Progenitor cell of endocrine pancreas (in vitro differentiated cells): Measurements from ENCODE around the gene BDKRB2. TPM values are rescaled to one million over a fixed set of nuclear protein-coding genes. Genes with fewer than 3 reads are reported as not detected.

ENCODE experiments used
- DNase-seq: peaks from one replicate; pipeline ENCODE4 v3.0.0; 2021; ENCODE audit warnings: low spot score; ENCODE audit not compliant: unreplicated experiment
- H3K27ac Mint-ChIP-seq: 2 replicates; pipeline ENCODE4 v1.8.0; 2021; ENCODE audit warnings: mild to moderate bottlenecking, moderate library complexity, mixed read lengths
- H3K27me3 Mint-ChIP-seq: 2 replicates; pipeline ENCODE4 v1.8.0; 2021; ENCODE audit warnings: mixed read lengths
- H3K36me3 Mint-ChIP-seq: 2 replicates; pipeline ENCODE4 v1.8.0; 2022; ENCODE audit warnings: mixed read lengths; ENCODE audit not compliant: insufficient read depth
- H3K4me1 Mint-ChIP-seq: 2 replicates; pipeline ENCODE4 v1.8.0; 2021; ENCODE audit warnings: low read depth, mixed read lengths
- H3K4me3 Mint-ChIP-seq: 2 replicates; pipeline ENCODE4 v1.8.0; 2021; ENCODE audit warnings: low read depth, mild to moderate bottlenecking, moderate library complexity, mixed read lengths
- H3K9me3 Mint-ChIP-seq: 2 replicates; pipeline ENCODE4 v1.8.0; 2021; ENCODE audit warnings: low read depth, mixed read lengths
- CTCF ChIP-seq: fragments of 200-600 bp; sonication (generic); IDR thresholded peaks from one replicate; pipeline ENCODE4 v1.5.0; 2021; ENCODE audit warnings: antibody characterized with exemption, mild to moderate bottlenecking; ENCODE audit not compliant: unreplicated experiment
- total RNA-seq: library from RNA; stranded (reverse); gene quantifications from 2 replicates; pipeline ENCODE4 v1.2.1, GENCODE V29; 2021

Gene BDKRB2
- total RNA-seq, 1 donor from 2014 or later, result 0.36 TPM

DNA sequence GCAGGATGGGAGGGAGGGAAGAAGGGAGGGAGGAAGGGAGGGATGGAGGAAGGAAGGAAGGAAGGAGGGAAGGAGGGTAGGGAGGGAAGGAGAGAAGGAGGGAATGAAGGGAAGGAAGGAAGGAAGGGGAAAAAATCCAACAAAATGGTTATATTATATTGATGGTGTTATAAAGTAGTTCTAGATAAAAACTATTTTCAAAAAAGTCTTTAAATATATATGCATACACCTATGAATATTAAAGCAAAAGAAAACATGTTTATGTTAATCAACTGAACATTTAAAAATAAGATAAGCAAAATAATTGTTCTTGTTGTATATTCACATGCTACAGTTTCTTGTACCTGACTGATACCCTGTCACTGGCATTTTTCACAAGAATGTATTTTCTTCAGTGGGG, 53.3 kb downstream of the BDKRB2 start:
- Mint-ChIP-seq H3K27me3 (peaks cover 28% of the 10 kb centered on the region), H3K27ac (no peak overlapping the region), H3K4me3 (no peak overlapping the region), H3K4me1 (peaks cover 3% of the 10 kb centered on the region), H3K36me3 (no peaks in the 10 kb centered on the region), H3K9me3 (peaks cover 6% of the 10 kb centered on the region)
- no peak for DNase-seq
- TF ChIP-seq CTCF, result no peak

DNA sequence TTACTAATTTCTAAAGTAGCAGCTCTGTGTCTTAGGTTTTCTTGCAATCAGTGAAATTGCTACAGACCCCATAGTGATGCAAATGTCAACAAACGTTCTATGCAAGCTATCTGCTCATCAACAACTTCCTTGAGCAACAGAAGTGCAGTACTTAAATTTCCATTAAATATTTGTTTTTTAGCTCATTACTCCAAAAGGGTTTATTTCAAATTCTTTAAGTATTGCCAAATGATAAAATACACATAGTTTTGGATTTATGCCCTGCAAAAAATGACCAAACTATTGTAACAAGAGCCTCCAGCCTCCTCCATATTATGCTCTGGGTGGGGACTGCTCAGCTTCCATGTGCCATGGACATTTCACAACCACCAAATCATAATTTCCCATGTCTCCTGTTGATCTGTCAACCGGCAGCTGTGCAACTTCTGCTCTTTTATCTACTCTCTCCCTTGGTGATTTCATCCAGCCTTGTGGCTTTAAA, 55.7 kb downstream of the BDKRB2 start:
- peaks cover 3% of the 10 kb centered on the region for H3K4me1 Mint-ChIP-seq
- peaks cover 2% of the 10 kb centered on the region for H3K36me3 Mint-ChIP-seq
- DNase-seq, result no peak
- peaks cover 10% of the 10 kb centered on the region for H3K27me3 Mint-ChIP-seq
- peaks cover 6% of the 10 kb centered on the region for H3K9me3 Mint-ChIP-seq
- no peak for TF ChIP-seq CTCF
- H3K27ac Mint-ChIP-seq, result no peak overlapping the region
- H3K4me3 Mint-ChIP-seq, result no peak overlapping the region

- Mint-ChIP-seq H3K4me3 (no peak overlapping the region), H3K36me3 (peaks cover 2% of the 10 kb centered on the region), H3K4me1 (peaks cover 6% of the 10 kb centered on the region), H3K27me3 (peaks cover 4% of the 10 kb centered on the region), H3K27ac (no peak overlapping the region), H3K9me3 (peaks cover 6% of the 10 kb centered on the region)
- DNase-seq, result no peak
- TF ChIP-seq CTCF, result no peak
Measured at GRCh38 chr14:96261053-96261452, 56.4 kb downstream of the BDKRB2 start.

DNA sequence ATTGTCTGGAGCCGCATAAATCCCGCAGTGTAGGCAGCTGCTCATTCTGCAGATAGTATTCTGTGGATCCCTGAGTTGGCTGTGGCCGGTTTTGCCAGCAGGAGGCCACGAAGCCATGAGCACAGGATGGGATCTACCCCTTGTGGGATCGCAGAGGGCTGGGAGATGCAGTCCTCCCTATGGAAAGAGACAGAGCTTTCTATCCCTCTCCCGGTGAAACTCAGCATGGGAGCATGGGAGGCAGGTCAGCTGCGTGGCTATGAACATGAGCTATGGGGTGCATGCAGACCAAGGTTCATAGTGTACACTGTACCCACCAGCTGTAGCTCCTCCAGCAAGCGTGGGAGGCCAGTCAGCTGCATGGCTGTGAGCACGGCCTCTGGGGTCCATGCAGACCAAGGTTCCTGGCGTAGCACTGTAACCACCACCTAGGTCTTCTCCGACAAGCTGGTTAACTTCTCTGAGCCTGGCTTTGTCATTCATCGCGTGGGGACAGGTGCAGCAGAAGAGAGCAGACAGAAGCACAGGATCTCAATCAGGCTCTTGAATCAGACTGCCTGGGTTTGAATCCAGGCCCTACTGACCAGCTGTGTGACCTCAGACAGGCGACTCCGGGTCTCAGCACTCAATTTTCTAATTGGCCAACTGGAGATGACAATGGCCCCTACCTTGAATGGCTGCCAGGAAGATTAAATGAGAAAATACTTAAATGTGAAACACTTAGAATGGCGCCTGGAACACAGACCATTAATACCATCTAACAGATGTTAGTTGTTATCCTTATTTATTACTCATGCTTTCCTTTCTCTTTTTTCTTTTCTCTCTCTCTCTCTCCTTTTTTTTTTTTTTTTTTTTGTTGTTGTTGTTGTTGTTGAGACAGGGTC, 57.4 kb downstream of the BDKRB2 start:
- no peak for TF ChIP-seq CTCF
- no peak overlapping the region for H3K27ac Mint-ChIP-seq
- peaks cover 6% of the 10 kb centered on the region for H3K27me3 Mint-ChIP-seq
- DNase-seq, result no peak
- H3K4me3 Mint-ChIP-seq, result no peak overlapping the region
- H3K9me3 Mint-ChIP-seq, result peaks cover 6% of the 10 kb centered on the region
- H3K36me3 Mint-ChIP-seq, result peaks cover 2% of the 10 kb centered on the region
- peaks cover 8% of the 10 kb centered on the region for H3K4me1 Mint-ChIP-seq

DNA sequence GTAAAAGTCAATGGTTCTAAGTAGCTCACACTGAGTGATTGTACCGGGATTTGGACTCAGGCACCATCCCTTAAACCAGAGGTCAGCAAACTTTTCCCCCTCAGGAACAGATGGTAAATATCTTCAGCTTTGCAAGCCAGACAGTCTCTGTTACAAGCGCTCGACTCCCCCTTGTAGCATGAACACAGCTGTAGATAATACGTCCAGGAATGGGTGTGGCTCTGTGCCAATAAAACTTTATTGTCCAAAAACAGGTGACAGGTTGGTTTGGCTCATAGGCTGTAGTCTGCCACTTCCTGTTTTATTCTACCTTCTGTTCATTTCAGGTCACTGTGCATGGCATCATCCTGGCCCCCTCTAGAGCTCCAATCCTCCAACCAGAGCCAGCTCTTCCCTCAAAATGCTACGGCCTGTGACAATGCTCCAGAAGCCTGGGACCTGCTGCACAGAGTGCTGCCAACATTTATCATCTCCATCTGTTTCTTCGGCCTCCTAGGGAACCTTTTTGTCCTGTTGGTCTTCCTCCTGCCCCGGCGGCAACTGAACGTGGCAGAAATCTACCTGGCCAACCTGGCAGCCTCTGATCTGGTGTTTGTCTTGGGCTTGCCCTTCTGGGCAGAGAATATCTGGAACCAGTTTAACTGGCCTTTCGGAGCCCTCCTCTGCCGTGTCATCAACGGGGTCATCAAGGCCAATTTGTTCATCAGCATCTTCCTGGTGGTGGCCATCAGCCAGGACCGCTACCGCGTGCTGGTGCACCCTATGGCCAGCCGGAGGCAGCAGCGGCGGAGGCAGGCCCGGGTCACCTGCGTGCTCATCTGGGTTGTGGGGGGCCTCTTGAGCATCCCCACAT, 58.9 kb downstream of the BDKRB2 start:
- peaks cover 2% of the 10 kb centered on the region for H3K27me3 Mint-ChIP-seq
- no peak overlapping the region for H3K4me3 Mint-ChIP-seq
- H3K9me3 Mint-ChIP-seq, result peaks cover 6% of the 10 kb centered on the region
- no peak for DNase-seq
- peaks cover 2% of the 10 kb centered on the region for H3K36me3 Mint-ChIP-seq
- no peak for TF ChIP-seq CTCF
- no peak overlapping the region for H3K27ac Mint-ChIP-seq
- H3K4me1 Mint-ChIP-seq, result peaks cover 15% of the 10 kb centered on the region
